Non-pigmented ciliary epithelial cell (primary cell): ENCODE measurements around the gene RAP1GAP.

Experiments
- DNase-seq: peaks from one replicate; pipeline ENCODE4 v3.0.0-alpha.2; 2010; ENCODE audit warnings: low read depth

Gene RAP1GAP

GRCh38 chr1:21662426-21663247 is 6.5 kb downstream of the RAP1GAP start:
- no peak for DNase-seq

- no peak for DNase-seq
Observed at GRCh38 chr1:21661886-21662285, 7.3 kb downstream of the RAP1GAP start.

GRCh38 chr1:21659924-21660326 is 9.2 kb downstream of the RAP1GAP start:
- no peak for DNase-seq

GRCh38 chr1:21659099-21659923 is 9.8 kb downstream of the RAP1GAP start:
- DNase-seq = no peak

- no peak for DNase-seq
Observed at GRCh38 chr1:21657456-21658190, 11.5 kb downstream of the RAP1GAP start.

GRCh38 chr1:21655748-21656147 is 13.4 kb downstream of the RAP1GAP start:
- no peak for DNase-seq

- no peak for DNase-seq
Observed at GRCh38 chr1:21655259-21655658, 13.9 kb downstream of the RAP1GAP start.

- no peak for DNase-seq
Observed at GRCh38 chr1:21654209-21654608, 14.9 kb downstream of the RAP1GAP start.

- no peak for DNase-seq
Observed at GRCh38 chr1:21653744-21654100, 15.4 kb downstream of the RAP1GAP start.

GRCh38 chr1:21652937-21653743 is 16.0 kb downstream of the RAP1GAP start:
- no peak for DNase-seq

- no peak for DNase-seq
Observed at GRCh38 chr1:21652101-21652936, 16.8 kb downstream of the RAP1GAP start.

GRCh38 chr1:21651214-21652042 is 17.7 kb downstream of the RAP1GAP start:
- no peak for DNase-seq

GRCh38 chr1:21650400-21650799 is 18.8 kb downstream of the RAP1GAP start:
- DNase-seq = no peak

- no peak for DNase-seq
Observed at GRCh38 chr1:21649315-21649714, 19.8 kb downstream of the RAP1GAP start.

GRCh38 chr1:21648791-21649190 is 20.4 kb downstream of the RAP1GAP start:
- no peak for DNase-seq

- no peak for DNase-seq
Observed at GRCh38 chr1:21648352-21648730, 20.8 kb downstream of the RAP1GAP start.

GRCh38 chr1:21647431-21648351 is 21.5 kb downstream of the RAP1GAP start:
- no peak for DNase-seq

- DNase-seq = no peak
Observed at GRCh38 chr1:21645550-21645949, 23.6 kb downstream of the RAP1GAP start.

- no peak for DNase-seq
Observed at GRCh38 chr1:21644906-21645305, 24.3 kb downstream of the RAP1GAP start.
